ENCODE results near the gene SLC4A3. TPM values are rescaled to one million over a fixed set of nuclear protein-coding genes. Genes with fewer than 3 reads are reported as not detected.

SLC4A3 gene
- total and polyA plus RNA-seq, 2 of the 13 experiments (the other 11 are each of a cell fraction or from before 2014, with no cell fraction given): 0.18 to 0.95 TPM

GRCh38 chr2:219642465-219643083 lies 15.1 kb downstream of the SLC4A3 start (continued):
- TF ChIP-seq CEBPZ (IDR thresholded peaks at IDR 0.05; ENCODE audit: low read length) (no peak), HOXA3 (CRISPR knock-in tag; IDR thresholded peaks at IDR 0.05) (peak; percentile 83), HNF1B (CRISPR knock-in tag; IDR thresholded peaks at IDR 0.05) (peak; percentile 81), ZNF225 (CRISPR knock-in tag; IDR thresholded peaks at IDR 0.05) (peak; percentile 34; the same call in 1 of the 2 replicates), PPARG (CRISPR knock-in tag; conservative IDR thresholded peaks at IDR 0.05) (peak; percentile 73), ZSCAN9 (CRISPR knock-in tag; IDR thresholded peaks at IDR 0.05; ENCODE audit: borderline replicate concordance) (0 out of 2 replicates have a peak, but pooled peaks have one; percentile 80), SP4 (CRISPR knock-in tag; IDR thresholded peaks at IDR 0.05) (peak; percentile 50; the same call in 1 of the 2 replicates), GABPB1 (CRISPR knock-in tag; IDR thresholded peaks at IDR 0.05) (peak; percentile 81), SP5 (CRISPR knock-in tag; IDR thresholded peaks at IDR 0.05; ENCODE audit: borderline replicate concordance, low read depth) (peak; percentile 41; the same call in 1 of the 2 replicates), ZNF451 (CRISPR knock-in tag; IDR thresholded peaks at IDR 0.05) (peak; percentile 82; the same call in 1 of the 2 replicates), ZBED4 (CRISPR knock-in tag; IDR thresholded peaks at IDR 0.05; ENCODE audit: borderline replicate concordance) (peak; percentile 85), CEBPG (CRISPR knock-in tag; IDR thresholded peaks at IDR 0.05) (peak; percentile 96)
- TF ChIP-seq, protein P1, sequence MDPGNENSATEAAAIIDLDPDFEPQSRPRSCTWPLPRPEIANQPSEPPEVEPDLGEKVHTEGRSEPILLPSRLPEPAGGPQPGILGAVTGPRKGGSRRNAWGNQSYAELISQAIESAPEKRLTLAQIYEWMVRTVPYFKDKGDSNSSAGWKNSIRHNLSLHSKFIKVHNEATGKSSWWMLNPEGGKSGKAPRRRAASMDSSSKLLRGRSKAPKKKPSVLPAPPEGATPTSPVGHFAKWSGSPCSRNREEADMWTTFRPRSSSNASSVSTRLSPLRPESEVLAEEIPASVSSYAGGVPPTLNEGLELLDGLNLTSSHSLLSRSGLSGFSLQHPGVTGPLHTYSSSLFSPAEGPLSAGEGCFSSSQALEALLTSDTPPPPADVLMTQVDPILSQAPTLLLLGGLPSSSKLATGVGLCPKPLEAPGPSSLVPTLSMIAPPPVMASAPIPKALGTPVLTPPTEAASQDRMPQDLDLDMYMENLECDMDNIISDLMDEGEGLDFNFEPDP (CRISPR knock-in tag; conservative IDR thresholded peaks at IDR 0.05): no peak
- TF ChIP-seq, protein P2, sequence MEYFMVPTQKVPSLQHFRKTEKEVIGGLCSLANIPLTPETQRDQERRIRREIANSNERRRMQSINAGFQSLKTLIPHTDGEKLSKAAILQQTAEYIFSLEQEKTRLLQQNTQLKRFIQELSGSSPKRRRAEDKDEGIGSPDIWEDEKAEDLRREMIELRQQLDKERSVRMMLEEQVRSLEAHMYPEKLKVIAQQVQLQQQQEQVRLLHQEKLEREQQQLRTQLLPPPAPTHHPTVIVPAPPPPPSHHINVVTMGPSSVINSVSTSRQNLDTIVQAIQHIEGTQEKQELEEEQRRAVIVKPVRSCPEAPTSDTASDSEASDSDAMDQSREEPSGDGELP (IDR thresholded peaks at IDR 0.05; ENCODE audit: borderline replicate concordance, low read depth): peak; percentile 44; the same call in 1 of the 2 replicates
- TF ChIP-seq, protein P3, sequence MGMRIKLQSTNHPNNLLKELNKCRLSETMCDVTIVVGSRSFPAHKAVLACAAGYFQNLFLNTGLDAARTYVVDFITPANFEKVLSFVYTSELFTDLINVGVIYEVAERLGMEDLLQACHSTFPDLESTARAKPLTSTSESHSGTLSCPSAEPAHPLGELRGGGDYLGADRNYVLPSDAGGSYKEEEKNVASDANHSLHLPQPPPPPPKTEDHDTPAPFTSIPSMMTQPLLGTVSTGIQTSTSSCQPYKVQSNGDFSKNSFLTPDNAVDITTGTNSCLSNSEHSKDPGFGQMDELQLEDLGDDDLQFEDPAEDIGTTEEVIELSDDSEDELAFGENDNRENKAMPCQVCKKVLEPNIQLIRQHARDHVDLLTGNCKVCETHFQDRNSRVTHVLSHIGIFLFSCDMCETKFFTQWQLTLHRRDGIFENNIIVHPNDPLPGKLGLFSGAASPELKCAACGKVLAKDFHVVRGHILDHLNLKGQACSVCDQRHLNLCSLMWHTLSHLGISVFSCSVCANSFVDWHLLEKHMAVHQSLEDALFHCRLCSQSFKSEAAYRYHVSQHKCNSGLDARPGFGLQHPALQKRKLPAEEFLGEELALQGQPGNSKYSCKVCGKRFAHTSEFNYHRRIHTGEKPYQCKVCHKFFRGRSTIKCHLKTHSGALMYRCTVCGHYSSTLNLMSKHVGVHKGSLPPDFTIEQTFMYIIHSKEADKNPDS (CRISPR knock-in tag; IDR thresholded peaks at IDR 0.05): no peak
